ENCODE measurements around the gene RPP25L. TPM values are rescaled to one million over a fixed set of nuclear protein-coding genes. Genes with fewer than 3 reads are reported as not detected.

Gene RPP25L
- total RNA-seq, 2 donors from 2014 or later: 25.0 to 31.8 TPM

DNA sequence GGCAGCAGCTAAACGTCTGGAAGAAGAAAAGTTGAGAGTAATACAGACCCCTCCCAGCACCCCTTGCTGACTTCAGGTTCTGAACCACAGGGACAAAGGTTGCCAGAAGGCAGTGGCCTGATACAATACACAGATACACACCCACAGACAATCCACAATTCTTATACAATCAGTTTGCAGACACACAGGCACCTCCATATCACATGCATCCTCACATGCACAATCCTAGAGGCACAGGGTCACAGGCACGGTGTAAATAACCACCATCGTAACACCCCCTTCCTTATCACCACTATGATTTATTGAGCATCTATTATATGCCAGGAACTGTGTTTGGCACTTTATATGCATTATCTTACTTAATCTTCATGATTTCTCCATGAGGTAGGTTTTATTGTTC lies 30.6 kb downstream of the RPP25L start:
- Mint-ChIP-seq H3K36me3 (ENCODE audit: insufficient read depth in 2 of 2) (no peaks in the 10 kb centered on the region), H3K9me3 (no peaks in the 10 kb centered on the region), H3K27me3 (ENCODE audit: low read depth) (peaks cover 85% of the 10 kb centered on the region), H3K4me1 (ENCODE audit: low read depth) (peaks cover 12% of the 10 kb centered on the region), H3K4me3 (no peak overlapping the region), H3K27ac (no peak overlapping the region)
- no peak for ATAC-seq (replicated peaks in 1 of 2)
- DNase-seq: no peak

- ATAC-seq (replicated peaks in 1 of 2) (no peak), DNase-seq (no peak)
- H3K9me3 Mint-ChIP-seq: no peaks in the 10 kb centered on the region
- H3K36me3 Mint-ChIP-seq (ENCODE audit: insufficient read depth in 2 of 2): no peaks in the 10 kb centered on the region
- H3K27ac Mint-ChIP-seq: no peak overlapping the region
- no peak overlapping the region for H3K4me3 Mint-ChIP-seq
- peaks cover 12% of the 10 kb centered on the region for H3K4me1 Mint-ChIP-seq (ENCODE audit: low read depth)
- H3K27me3 Mint-ChIP-seq (ENCODE audit: low read depth): peaks cover 84% of the 10 kb centered on the region
Measured at GRCh38 chr9:34580358-34580757, 31.5 kb downstream of the RPP25L start.

DNA sequence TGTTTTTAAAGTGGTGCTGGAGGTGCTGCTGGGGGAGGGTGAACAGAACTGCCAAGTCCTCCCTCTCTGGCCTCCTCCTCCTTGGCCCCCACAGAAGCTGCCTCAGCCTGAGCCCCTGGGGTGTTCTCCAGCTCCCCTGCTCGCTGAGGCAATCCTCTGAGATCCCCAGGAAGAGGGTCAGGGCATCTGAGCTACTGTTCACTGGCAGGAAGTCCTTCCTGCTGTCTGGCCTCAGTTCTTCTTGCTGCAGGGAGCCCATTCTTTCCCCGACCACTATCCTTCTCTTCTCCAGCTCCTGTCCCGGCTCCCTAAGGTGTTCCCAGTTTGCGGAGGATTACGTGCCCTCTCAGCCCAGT lies 32.1 kb downstream of the RPP25L start:
- no peak for ATAC-seq (replicated peaks in 1 of 2)
- no peaks in the 10 kb centered on the region for H3K9me3 Mint-ChIP-seq
- no peak overlapping the region for H3K4me3 Mint-ChIP-seq
- DNase-seq: no peak
- no peaks in the 10 kb centered on the region for H3K36me3 Mint-ChIP-seq (ENCODE audit: insufficient read depth in 2 of 2)
- H3K27ac Mint-ChIP-seq: no peak overlapping the region
- H3K4me1 Mint-ChIP-seq (ENCODE audit: low read depth): peaks cover 12% of the 10 kb centered on the region
- H3K27me3 Mint-ChIP-seq (ENCODE audit: low read depth): peaks cover 79% of the 10 kb centered on the region

- Mint-ChIP-seq H3K4me1 (ENCODE audit: low read depth) (peaks cover 12% of the 10 kb centered on the region), H3K27ac (no peak overlapping the region), H3K36me3 (ENCODE audit: insufficient read depth in 2 of 2) (no peaks in the 10 kb centered on the region), H3K9me3 (no peaks in the 10 kb centered on the region), H3K27me3 (ENCODE audit: low read depth) (peaks cover 74% of the 10 kb centered on the region), H3K4me3 (no peak overlapping the region)
- no peak for ATAC-seq (replicated peaks in 1 of 2)
- DNase-seq: no peak
Measured at GRCh38 chr9:34579104-34579807, 32.6 kb downstream of the RPP25L start.

- ATAC-seq (replicated peaks in 1 of 2) (peak; percentile 55 to 67), DNase-seq (peak; percentile 20 to 24)
- Mint-ChIP-seq H3K27me3 (ENCODE audit: low read depth) (peaks cover 70% of the 10 kb centered on the region), H3K4me1 (ENCODE audit: low read depth) (peaks cover 12% of the 10 kb centered on the region), H3K9me3 (no peaks in the 10 kb centered on the region), H3K27ac (no peak overlapping the region), H3K36me3 (ENCODE audit: insufficient read depth in 2 of 2) (no peaks in the 10 kb centered on the region), H3K4me3 (peak overlapping the region in 1 of 2 donors; percentile 49)
Measured at GRCh38 chr9:34578241-34579103, 33.4 kb downstream of the RPP25L start.

DNA sequence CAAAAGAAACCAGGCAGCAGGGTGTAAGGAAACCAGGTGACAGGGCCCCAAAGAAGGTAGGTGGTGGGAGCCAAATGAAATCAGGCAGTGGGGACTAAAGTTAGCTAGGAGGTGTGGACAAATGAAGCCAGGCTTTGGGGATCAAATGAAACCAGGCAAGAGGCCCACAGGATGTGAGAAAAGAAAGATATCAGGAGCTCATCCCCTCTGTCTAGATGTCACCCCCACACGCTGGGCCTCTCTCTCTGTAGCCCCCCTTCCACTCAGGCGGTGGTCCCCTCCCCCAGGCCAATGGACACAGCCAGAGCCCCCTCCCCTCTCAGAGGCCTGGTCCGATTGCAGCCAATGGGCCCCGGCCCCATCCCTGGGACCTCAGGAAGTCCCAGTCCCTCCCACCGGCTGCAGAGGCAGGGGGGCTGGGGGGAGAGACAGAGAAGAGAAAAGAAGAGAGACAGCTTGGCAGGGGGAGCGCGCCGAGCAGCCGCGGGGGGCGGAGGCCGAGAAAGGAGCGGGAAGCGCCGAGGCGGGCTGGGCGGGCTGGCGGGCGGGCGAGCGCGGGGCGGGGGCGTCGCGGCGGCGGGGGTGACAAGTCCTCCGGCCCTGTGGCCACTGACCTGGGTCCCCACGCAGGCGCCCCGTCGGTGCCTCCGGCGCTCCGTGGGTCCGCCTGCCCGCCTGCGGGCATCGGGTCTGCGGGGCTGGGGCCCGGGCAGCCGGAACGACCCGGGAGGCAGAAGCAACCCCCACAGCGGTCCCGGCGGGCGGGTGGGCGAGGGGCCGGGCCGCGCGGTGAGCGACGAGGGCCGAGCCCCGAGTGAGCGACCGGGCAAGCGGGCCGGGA lies 34.3 kb downstream of the RPP25L start:
- Mint-ChIP-seq H3K4me3 (peak overlapping the region; percentile 48 to 79), H3K36me3 (ENCODE audit: insufficient read depth in 2 of 2) (no peaks in the 10 kb centered on the region), H3K27me3 (ENCODE audit: low read depth) (peaks cover 64% of the 10 kb centered on the region), H3K27ac (no peak overlapping the region), H3K4me1 (ENCODE audit: low read depth) (peaks cover 12% of the 10 kb centered on the region), H3K9me3 (no peaks in the 10 kb centered on the region)
- DNase-seq (no peak), ATAC-seq (replicated peaks in 1 of 2) (peak in 1 of 2 donors; percentile 26)

DNA sequence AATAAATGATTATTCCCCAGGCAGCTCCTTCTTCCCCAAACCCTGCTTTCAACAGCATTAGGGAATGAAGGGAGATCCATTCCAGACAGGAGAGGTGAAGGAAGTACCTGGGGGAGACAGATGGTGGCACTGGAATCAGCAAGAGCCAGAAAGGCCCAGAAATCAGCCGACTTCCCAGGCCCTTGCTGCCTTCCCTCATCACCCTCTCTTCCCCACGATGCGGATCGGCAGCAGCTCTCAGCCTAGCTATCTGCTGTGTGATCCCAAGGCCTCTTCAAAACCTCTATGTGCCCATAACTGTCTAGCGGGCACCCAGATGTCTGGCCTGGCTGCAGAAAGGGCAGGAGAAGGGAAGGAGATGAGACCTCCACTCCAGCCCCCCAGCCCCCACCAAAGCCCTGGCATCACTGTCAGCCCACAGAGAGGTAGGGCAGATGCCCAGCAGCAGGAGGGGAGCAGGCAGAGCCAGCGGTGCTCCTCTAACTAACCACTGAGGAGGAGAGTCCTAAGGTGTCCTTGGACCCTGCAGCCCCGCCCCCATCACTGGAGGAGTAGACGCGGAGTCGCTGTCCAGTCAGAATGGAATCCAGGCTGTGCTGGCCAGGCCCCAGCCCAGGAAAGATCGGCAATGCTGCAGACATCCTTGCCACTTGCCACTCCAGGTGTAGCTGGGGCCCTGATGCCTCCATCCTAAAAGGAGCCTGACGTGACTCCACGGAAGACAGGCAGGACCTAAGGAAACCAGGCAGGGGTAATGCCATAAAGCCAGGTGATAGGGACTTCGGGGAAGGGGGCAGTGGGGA lies 35.1 kb downstream of the RPP25L start:
- no peak overlapping the region for H3K27ac Mint-ChIP-seq
- peaks cover 59% of the 10 kb centered on the region for H3K27me3 Mint-ChIP-seq (ENCODE audit: low read depth)
- H3K9me3 Mint-ChIP-seq: no peaks in the 10 kb centered on the region
- H3K4me1 Mint-ChIP-seq (ENCODE audit: low read depth): peaks cover 12% of the 10 kb centered on the region
- ATAC-seq (replicated peaks in 1 of 2): no peak
- peak overlapping the region; percentile 48 to 79 for H3K4me3 Mint-ChIP-seq
- no peak for DNase-seq
- H3K36me3 Mint-ChIP-seq (ENCODE audit: insufficient read depth in 2 of 2): no peaks in the 10 kb centered on the region

DNA sequence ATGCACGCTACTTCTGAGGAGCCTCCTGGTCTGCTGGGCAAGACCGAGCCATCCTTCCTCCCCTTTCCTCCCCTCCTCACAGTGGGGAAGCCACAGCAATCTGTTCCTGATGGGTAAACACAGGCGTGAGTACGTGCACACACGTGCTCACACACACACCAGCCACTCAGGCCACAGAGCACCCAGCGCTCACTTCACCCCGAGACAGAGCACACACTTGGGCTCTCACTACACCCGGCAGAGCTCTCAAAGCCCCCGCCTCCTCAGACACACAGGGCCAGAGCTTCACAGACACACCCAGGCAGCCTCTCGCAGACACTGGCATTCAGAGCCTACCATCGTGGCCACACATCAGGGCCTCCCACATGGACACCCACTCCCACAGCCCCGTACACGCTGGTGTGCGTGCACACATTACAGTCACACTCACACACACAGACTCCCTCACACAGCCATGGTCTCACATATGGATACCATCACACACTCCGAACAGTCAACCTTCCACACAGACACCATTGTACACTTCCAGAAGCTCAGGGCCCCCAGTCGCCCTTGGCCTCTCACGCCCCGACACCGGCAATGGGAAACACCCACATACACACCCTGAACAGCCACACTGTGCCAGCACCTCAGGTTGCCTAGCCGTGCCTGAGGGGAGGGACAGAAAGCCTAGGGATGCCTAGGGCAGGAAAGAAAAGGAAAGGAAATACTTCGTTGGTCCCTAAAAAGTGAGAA lies 35.9 kb downstream of the RPP25L start:
- no peaks in the 10 kb centered on the region for H3K36me3 Mint-ChIP-seq (ENCODE audit: insufficient read depth in 2 of 2)
- H3K4me1 Mint-ChIP-seq (ENCODE audit: low read depth): peaks cover 12% of the 10 kb centered on the region
- H3K27me3 Mint-ChIP-seq (ENCODE audit: low read depth): peaks cover 51% of the 10 kb centered on the region
- DNase-seq (no peak), ATAC-seq (replicated peaks in 1 of 2) (no peak)
- no peak overlapping the region for H3K27ac Mint-ChIP-seq
- H3K4me3 Mint-ChIP-seq: no peak overlapping the region
- no peaks in the 10 kb centered on the region for H3K9me3 Mint-ChIP-seq

DNA sequence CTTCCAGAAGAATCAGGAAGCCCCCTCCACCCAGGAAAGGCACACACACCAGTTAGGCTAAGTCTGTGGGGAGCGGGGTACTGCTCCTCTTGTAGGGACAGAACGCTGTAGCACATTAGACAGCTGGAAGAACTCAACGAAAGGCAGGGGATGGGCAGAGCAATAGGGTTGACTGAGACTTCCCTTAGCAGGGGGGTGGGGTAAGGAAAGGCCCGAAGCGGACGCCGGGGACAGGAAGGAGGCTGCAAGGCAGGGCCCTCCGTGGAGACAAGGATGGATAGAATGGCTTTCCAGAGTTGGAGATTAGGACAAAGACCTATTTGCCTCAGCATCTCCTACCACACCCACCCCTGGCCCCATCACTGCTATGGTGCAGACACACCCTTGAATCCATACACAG lies 36.7 kb downstream of the RPP25L start:
- no peaks in the 10 kb centered on the region for H3K36me3 Mint-ChIP-seq (ENCODE audit: insufficient read depth in 2 of 2)
- DNase-seq (no peak), ATAC-seq (replicated peaks in 1 of 2) (no peak)
- H3K27ac Mint-ChIP-seq: no peak overlapping the region
- H3K4me1 Mint-ChIP-seq (ENCODE audit: low read depth): peaks cover 12% of the 10 kb centered on the region
- no peaks in the 10 kb centered on the region for H3K9me3 Mint-ChIP-seq
- peaks cover 43% of the 10 kb centered on the region for H3K27me3 Mint-ChIP-seq (ENCODE audit: low read depth)
- no peak overlapping the region for H3K4me3 Mint-ChIP-seq

DNA sequence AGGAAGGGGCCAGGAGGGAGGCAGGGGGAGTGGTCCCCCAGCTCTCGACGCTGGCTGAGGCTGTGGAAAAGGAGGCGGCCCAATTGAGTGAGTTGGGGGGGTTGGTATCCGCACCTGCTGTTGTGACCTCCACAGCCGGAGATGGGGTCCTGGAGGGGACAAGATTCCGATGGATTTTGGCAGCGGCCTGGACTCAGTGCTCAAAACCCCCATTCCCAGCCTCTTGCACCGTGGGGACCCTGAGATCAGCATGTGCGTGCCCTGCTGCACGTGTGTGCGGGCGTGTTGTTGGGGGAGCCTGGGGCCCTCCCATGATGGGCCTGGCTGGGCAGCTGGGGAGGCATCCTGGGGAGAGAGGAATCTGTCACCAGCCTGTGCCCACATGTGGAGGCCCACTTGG lies 37.3 kb downstream of the RPP25L start:
- Mint-ChIP-seq H3K27me3 (ENCODE audit: low read depth) (peaks cover 42% of the 10 kb centered on the region), H3K9me3 (no peaks in the 10 kb centered on the region), H3K4me1 (ENCODE audit: low read depth) (peaks cover 11% of the 10 kb centered on the region), H3K4me3 (no peak overlapping the region), H3K27ac (no peak overlapping the region), H3K36me3 (ENCODE audit: insufficient read depth in 2 of 2) (no peaks in the 10 kb centered on the region)
- DNase-seq (no peak), ATAC-seq (replicated peaks in 1 of 2) (no peak)

DNA sequence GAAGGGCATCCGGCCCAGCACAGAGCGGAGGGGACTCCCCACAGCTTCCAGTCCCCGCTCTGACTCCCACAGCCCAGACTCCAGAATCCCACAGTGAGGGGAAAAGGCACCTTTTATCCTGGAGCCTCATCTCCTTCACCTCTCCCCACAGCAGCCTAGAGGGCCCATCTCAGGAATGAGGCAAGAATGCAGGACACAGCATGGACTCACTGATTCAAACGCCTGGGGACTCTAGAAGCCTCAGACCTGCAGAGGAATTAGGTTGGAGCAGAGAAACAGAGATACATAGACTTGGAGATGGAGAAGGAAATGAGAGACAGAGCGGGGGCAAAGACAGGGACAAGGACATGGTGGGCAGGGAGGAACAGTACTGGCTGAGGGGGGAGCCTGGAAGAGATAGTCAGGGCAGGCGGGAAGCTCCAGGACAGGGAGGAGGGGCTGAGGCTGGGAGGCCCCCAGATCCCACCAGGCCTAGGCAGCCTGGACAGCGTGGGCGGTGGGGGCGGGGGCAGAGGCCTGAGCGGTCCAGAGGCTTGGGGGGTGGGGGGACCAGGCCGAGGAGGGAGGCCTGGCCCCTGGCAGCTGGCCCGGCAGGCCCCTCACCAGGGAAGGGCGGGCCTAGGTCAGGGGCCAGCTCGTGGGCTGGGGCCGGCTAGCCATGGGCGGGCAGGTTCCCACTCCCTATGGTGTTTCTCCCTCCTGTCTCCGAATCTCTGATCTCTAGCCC lies 38.1 kb downstream of the RPP25L start:
- no peak overlapping the region for H3K4me3 Mint-ChIP-seq
- H3K36me3 Mint-ChIP-seq (ENCODE audit: insufficient read depth in 2 of 2): no peaks in the 10 kb centered on the region
- no peak for ATAC-seq (replicated peaks in 1 of 2)
- H3K9me3 Mint-ChIP-seq: no peaks in the 10 kb centered on the region
- peaks cover 35% of the 10 kb centered on the region for H3K27me3 Mint-ChIP-seq (ENCODE audit: low read depth)
- DNase-seq: no peak
- no peak overlapping the region for H3K27ac Mint-ChIP-seq
- H3K4me1 Mint-ChIP-seq (ENCODE audit: low read depth): peaks cover 7% of the 10 kb centered on the region
